GM20000 (cell line): Measurements from ENCODE around the gene SIX1.

Experiments used
- DNase-seq: peaks from one replicate; pipeline ENCODE4 v3.0.0; 2012; ENCODE audit warnings: low spot score
- TF ChIP-seq, protein P1 (sequence below): IDR thresholded peaks from 2 replicates; pipeline ENCODE4 v1.5.1; 2012; ENCODE audit warnings: mild to moderate bottlenecking, control low read depth; ENCODE audit errors: extremely low read depth, missing control alignments

SIX1 gene

DNA sequence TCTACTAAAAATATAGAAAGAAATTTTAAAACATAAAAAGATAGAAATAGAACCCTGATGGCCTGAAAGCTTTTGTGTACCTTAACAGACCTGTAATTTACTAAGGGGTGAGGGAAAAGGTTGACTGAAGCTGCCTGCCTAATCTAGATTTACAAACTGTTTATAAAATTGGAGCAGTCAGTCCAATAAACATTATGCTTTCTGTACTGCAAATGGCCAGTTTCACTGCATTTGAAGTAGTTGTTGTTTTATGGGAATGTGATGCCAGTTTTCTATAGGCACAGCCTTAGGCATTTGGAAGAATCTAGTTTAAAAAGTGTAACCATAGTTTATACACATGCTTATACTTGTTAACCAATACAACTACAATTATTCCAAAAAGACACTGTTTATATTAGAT, 19.1 kb downstream of the SIX1 start:
- DNase-seq, result no peak
- TF ChIP-seq, protein P1, sequence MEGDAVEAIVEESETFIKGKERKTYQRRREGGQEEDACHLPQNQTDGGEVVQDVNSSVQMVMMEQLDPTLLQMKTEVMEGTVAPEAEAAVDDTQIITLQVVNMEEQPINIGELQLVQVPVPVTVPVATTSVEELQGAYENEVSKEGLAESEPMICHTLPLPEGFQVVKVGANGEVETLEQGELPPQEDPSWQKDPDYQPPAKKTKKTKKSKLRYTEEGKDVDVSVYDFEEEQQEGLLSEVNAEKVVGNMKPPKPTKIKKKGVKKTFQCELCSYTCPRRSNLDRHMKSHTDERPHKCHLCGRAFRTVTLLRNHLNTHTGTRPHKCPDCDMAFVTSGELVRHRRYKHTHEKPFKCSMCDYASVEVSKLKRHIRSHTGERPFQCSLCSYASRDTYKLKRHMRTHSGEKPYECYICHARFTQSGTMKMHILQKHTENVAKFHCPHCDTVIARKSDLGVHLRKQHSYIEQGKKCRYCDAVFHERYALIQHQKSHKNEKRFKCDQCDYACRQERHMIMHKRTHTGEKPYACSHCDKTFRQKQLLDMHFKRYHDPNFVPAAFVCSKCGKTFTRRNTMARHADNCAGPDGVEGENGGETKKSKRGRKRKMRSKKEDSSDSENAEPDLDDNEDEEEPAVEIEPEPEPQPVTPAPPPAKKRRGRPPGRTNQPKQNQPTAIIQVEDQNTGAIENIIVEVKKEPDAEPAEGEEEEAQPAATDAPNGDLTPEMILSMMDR, result no peak

DNA sequence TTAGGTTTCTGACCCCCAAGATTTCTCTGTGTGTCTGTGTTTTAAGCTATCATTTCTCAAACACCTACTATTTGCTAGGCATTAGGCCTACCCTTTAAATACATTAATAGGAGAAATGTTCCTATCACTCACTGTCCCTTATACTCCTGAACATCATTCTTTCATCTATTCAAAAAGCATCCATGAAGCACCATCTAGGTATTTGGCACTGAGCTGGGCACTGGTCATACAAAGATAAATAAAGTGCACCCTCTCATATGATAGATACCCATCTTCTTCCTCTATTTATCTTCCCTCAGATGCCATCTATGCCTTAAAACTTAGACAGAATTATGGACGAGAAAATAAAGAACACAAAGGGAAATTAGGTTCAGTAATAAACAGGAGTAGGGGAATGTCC, 20.4 kb downstream of the SIX1 start:
- DNase-seq, result no peak
- TF ChIP-seq, protein P1, result no peak

DNA sequence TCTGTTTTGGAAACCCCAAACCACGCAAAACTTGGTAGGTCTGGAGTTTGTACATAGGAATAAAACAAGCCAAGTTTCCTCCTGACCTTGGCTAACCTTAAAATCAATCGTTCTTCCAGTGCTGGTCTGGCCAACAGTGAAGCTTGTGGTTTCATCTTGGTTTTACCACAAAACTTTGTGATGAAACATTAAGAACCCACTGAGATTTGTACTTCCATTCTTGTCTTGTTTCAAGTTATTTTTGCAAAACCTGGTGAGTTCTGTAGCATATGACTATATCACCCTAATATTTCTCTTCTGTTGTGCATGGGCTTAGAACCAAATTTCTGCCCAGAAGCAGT, 26.4 kb downstream of the SIX1 start:
- no peak for DNase-seq
- TF ChIP-seq, protein P1, result no peak

DNA sequence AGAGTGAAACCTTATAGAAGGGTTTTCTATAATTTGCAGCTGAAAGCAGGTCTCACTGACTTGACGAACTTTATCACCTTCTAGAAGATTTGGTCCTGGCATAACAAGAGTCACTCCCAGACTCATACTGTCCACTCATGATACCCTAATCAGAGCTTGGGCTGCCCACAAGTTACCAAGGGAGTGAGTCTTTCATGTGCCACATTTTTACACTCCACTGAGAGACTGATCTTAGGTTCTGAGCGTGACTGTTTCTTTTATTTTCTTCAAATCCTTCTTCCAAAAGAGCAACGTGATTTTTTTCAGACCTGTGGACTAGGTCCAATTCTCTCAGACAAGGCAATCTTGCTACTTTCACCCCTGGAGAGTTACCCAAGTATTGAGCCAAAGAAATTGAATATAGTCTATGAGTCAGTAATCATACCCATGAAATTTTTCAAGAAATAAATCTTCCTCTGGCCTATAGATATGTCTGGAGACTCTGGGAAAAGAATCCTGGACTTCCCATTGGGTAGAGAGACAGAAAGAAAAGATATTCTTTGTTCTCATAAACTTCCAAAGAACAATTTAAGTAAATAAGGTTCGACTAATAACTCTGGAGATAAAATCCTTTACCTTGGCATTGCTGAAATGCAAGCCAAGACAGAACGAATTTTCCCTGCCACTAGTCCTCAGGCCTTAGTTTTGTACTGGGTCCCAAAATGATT, 26.9 kb downstream of the SIX1 start:
- TF ChIP-seq, protein P1, result no peak
- DNase-seq, result no peak

DNA sequence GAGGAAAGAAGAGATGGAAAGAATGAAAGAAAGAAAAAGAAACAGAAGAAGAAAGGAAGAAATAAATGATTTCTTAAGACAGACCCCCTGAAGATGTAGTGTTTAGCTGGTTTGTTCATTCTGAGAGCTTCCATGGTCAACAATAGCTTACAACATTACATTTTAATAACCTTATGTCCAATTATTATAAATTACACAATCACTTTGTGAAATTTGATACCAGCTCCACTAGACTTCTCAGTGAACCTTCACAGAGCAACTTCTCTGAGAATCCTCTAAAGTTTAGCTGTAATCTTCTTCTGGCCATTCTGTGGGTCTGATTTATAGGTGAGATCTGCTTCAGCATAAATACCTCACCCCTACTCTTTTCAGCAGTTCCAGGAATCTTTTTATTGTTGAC, 27.9 kb downstream of the SIX1 start:
- no peak for DNase-seq
- TF ChIP-seq, protein P1, result no peak

DNA sequence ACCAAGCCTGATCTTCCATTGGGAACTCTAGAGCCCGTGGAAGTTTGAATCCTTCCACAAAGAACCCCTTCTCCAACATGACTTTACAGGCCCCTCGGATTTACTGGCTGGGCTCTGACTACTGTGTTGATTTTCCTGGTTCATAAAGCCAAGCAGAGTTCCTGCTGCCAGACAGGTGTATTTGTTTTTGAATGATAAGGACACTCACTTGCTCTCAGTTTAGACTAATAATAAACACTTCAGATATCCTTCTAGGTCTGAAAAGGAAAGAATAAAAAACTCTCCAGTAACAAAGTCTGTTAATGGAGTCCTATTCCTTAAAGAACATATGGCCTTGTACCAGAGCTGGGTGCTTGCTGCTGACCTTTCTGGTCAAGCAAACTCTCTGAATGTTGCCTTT, 31.0 kb downstream of the SIX1 start:
- TF ChIP-seq, protein P1, result no peak
- DNase-seq, result no peak

DNA sequence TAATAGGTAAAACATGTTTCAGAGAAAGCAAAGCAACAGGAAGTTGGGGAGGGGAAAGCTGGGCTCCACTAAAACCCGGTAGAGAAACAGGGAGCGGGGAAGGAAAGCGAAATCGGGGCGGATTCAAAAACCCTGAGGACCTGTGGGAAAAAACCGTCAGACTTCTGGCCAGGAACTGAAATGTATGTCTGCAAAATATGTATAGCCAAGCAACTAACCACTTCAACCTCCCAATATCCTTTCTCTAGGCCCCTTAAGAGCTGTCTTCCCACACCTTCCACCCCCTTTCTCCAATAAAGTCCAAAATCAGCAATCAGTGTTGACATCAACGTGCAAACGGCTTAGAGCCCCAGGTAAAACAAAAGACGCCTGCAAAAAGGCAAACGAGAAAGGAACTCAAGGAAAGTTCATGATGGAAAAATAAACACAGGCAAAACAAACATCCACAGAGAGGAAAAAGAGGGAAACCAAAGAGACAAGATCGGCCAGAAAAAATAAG, 32.8 kb downstream of the SIX1 start:
- TF ChIP-seq, protein P1, result no peak
- DNase-seq, result no peak
